Measurements from ENCODE around the gene AKR1D1. TPM values are rescaled to one million over a fixed set of nuclear protein-coding genes. Genes with fewer than 3 reads are reported as not detected.

The AKR1D1 gene
- total and polyA plus RNA-seq, 10 of the 15 experiments (the other 5 are each of a cell fraction or from before 2014, with no cell fraction given): 0.09 to 0.34 TPM; not detected in 8

- DNase-seq (ENCODE audit: low read depth, low spot score): no peak
- BruUV-seq (replicated peaks): no TSS peak
- Histone ChIP-seq H4K20me1 (ENCODE audit: control insufficient read depth, insufficient read depth) (no peaks in the 10 kb centered on the region), H3K9ac (ENCODE audit: control insufficient read depth, insufficient read depth, low read length) (no peak overlapping the region), H3K4me1 (ENCODE audit: control insufficient read depth, insufficient read depth, low read length) (peaks cover 14% of the 10 kb centered on the region), H3K79me2 (ENCODE audit: control insufficient read depth, insufficient read depth, low read length) (no peaks in the 10 kb centered on the region), H3K9me3 (replicated peaks; ENCODE audit: control insufficient read depth, insufficient read depth, low read length) (peaks cover 2% of the 10 kb centered on the region), H3K27me3 (replicated peaks in 1 of 2; ENCODE audit: control insufficient read depth in 2 of 2, insufficient read depth in 2 of 2, low read length in 1 of 2) (no peaks in the 10 kb centered on the region), H3K4me3 (no peak overlapping the region), H2AFZ (ENCODE audit: control insufficient read depth, low read depth, low read length) (no peak overlapping the region), H3K4me2 (ENCODE audit: control insufficient read depth, insufficient read depth) (no peak overlapping the region), H3K36me3 (ENCODE audit: control insufficient read depth in 2 of 2, insufficient read depth in 2 of 2, low read length in 1 of 2) (no peaks in the 10 kb centered on the region), H3K27ac (ENCODE audit: control insufficient read depth, insufficient read depth) (no peak overlapping the region)
- ChIA-PET RAD21 (ENCODE audit: unreplicated experiment) (no interaction called here), CTCF (no interaction called here), POLR2A (interaction anchor here (0.7 kb wide), 1 partner anchor 80 kb away, joined by 5 read pairs; no protein-coding TSS in a partner anchor), SMC1A (ENCODE audit: uncharacterized antibody, unreplicated experiment) (no interaction called here)
- TF ChIP-seq SIX5 (IDR thresholded peaks at IDR 0.05; ENCODE audit: low read depth, low read length, severe bottlenecking) (no peak), ZBED1 (IDR thresholded peaks at IDR 0.05; ENCODE audit: borderline replicate concordance) (no peak), ATF2 (IDR thresholded peaks at IDR 0.05; ENCODE audit: low read length) (no peak), FOS (IDR thresholded peaks at IDR 0.05; ENCODE audit: borderline replicate concordance, extremely low read depth, insufficient read length) (no peak), SRF (IDR thresholded peaks at IDR 0.05; ENCODE audit: low read depth in 2 of 2, low read length in 2 of 2) (no peak), KDM1A (IDR thresholded peaks at IDR 0.05; ENCODE audit: borderline replicate concordance) (no peak), SUPT20H (IDR thresholded peaks at IDR 0.05; ENCODE audit: borderline replicate concordance, control insufficient read depth, low read depth, low read length) (no peak), ZSCAN29 (IDR thresholded peaks at IDR 0.05) (no peak), RBBP5 (conservative IDR thresholded peaks at IDR 0.05) (no peak), POU2F2 (IDR thresholded peaks at IDR 0.05; ENCODE audit: borderline replicate concordance, low read depth, low read length) (no peak), ZBTB40 (IDR thresholded peaks at IDR 0.05; ENCODE audit: borderline replicate concordance) (no peak), KLF5 (IDR thresholded peaks at IDR 0.05; ENCODE audit: partially characterized antibody) (no peak), CREM (IDR thresholded peaks at IDR 0.05; ENCODE audit: low read depth) (no peak), SP1 (IDR thresholded peaks at IDR 0.05; ENCODE audit: low read depth, low read length) (no peak)
- ATAC-seq: no peak
- FAIRE-seq: no peak
- in situ Hi-C loops (cut with MboI) (no loop called here), intact Hi-C loops (cut with micrococcal nuclease; ENCODE audit: unreplicated experiment) (no loop called here)
- WGBS (ENCODE audit: insufficient coverage, insufficient replicate concordance, low lambda C conversion rate, missing lambda C conversion rate): 9% methylated on average over 2 of the region's 2 CpGs
Measured at GRCh38 chr7:138036135-138036534, 40.1 kb upstream of the AKR1D1 start.

Measured in GM12878 (cell line).